Measurements from ENCODE around the gene ZFAND3. TPM values are rescaled to one million over a fixed set of nuclear protein-coding genes. Genes with fewer than 3 reads are reported as not detected.

Gene ZFAND3
- total RNA-seq, 1 experiment from 2014 or later = 22.2 TPM

DNA sequence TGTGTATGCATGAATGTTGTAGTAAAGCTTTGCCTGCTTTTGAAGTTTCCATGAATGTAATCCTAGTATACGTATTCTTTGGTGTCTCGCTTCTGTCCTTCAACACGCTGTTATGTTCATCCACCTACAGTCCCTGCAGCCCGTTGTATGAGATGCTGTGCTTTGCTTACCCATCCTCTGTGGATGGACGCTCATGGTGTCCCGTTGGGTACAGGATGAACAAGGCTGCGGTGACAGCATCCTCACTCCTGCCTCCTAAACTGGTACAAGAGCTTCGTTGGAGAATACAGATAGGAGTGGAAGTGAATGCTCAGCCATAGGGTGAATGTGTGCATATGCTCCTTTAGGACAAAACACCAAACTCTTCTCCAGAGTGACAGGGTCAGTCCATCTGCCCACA, 366.2 kb downstream of the ZFAND3 start:
- Histone ChIP-seq H3K79me2 (ENCODE audit: low read length) (no peaks in the 10 kb centered on the region), H4K20me1 (ENCODE audit: low read length) (no peaks in the 10 kb centered on the region), H3K36me3 (ENCODE audit: low read depth, low read length) (no peaks in the 10 kb centered on the region), H3K4me2 (ENCODE audit: low read length) (no peak overlapping the region), H3K9ac (ENCODE audit: low read length) (no peak overlapping the region), H3K9me3 (ENCODE audit: low read length) (no peaks in the 10 kb centered on the region), H2AFZ (ENCODE audit: low read length) (no peak overlapping the region), H3K27me3 (ENCODE audit: low read length) (no peaks in the 10 kb centered on the region), H3K4me1 (ENCODE audit: insufficient read depth, low read length) (no peaks in the 10 kb centered on the region), H3F3A (ENCODE audit: low read length, unreplicated experiment) (no peaks in the 10 kb centered on the region), H3K9me2 (replicated peaks; ENCODE audit: low read length) (no peaks in the 10 kb centered on the region), H3K27ac (ENCODE audit: low read length) (no peak overlapping the region), H3K4me3 (ENCODE audit: low read length) (no peak overlapping the region)
- BruUV-seq (replicated peaks) = no TSS peak
- ATAC-seq (no peak), DNase-seq (no peak)
- TF ChIP-seq, protein P1, sequence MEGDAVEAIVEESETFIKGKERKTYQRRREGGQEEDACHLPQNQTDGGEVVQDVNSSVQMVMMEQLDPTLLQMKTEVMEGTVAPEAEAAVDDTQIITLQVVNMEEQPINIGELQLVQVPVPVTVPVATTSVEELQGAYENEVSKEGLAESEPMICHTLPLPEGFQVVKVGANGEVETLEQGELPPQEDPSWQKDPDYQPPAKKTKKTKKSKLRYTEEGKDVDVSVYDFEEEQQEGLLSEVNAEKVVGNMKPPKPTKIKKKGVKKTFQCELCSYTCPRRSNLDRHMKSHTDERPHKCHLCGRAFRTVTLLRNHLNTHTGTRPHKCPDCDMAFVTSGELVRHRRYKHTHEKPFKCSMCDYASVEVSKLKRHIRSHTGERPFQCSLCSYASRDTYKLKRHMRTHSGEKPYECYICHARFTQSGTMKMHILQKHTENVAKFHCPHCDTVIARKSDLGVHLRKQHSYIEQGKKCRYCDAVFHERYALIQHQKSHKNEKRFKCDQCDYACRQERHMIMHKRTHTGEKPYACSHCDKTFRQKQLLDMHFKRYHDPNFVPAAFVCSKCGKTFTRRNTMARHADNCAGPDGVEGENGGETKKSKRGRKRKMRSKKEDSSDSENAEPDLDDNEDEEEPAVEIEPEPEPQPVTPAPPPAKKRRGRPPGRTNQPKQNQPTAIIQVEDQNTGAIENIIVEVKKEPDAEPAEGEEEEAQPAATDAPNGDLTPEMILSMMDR (conservative IDR thresholded peaks at IDR 0.05; ENCODE audit: low read depth, low read length) = no peak
- no peak for TF ChIP-seq EZH2 (IDR thresholded peaks at IDR 0.05; ENCODE audit: low read length, unreplicated experiment)
- TF ChIP-seq EZH2phosphoT487 (IDR thresholded peaks at IDR 0.05; ENCODE audit: borderline replicate concordance, low read length) = no peak
- CTCF ChIA-PET = no interaction called here
- intact Hi-C loops (cut with micrococcal nuclease) = no loop called here
- POLR2A ChIA-PET (ENCODE audit: unreplicated experiment) = no interaction called here

DNA sequence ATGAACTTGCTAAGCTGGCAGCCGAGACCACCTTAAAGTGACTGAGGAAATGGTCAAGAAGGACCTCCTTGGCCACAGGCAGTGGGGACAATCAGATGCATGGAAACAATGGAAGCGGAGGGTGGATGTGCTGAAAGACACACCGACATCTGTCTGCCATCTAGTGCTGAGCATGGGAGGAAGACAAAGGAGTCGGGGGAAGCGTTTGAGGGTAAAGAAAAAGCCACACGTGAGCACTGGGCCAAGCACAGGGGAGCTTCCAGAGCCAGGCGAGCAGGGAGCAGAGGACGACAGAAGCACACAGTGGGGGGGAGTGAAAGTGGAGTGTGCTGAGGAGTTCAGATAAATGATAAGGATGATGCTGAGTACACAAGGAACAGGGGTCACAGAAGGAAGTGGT, 367.8 kb downstream of the ZFAND3 start:
- Histone ChIP-seq H2AFZ (ENCODE audit: low read length) (no peak overlapping the region), H3K36me3 (ENCODE audit: low read depth, low read length) (no peaks in the 10 kb centered on the region), H3K4me3 (ENCODE audit: low read length) (no peak overlapping the region), H3K9me3 (ENCODE audit: low read length) (no peaks in the 10 kb centered on the region), H3K4me1 (ENCODE audit: insufficient read depth, low read length) (no peaks in the 10 kb centered on the region), H3K27ac (ENCODE audit: low read length) (no peak overlapping the region), H4K20me1 (ENCODE audit: low read length) (no peaks in the 10 kb centered on the region), H3K27me3 (ENCODE audit: low read length) (no peaks in the 10 kb centered on the region), H3K9me2 (replicated peaks; ENCODE audit: low read length) (no peaks in the 10 kb centered on the region), H3K79me2 (ENCODE audit: low read length) (no peaks in the 10 kb centered on the region), H3K4me2 (ENCODE audit: low read length) (no peak overlapping the region), H3K9ac (ENCODE audit: low read length) (no peak overlapping the region), H3F3A (ENCODE audit: low read length, unreplicated experiment) (no peaks in the 10 kb centered on the region)
- POLR2A ChIA-PET (ENCODE audit: unreplicated experiment) = no interaction called here
- no peak for TF ChIP-seq EZH2phosphoT487 (IDR thresholded peaks at IDR 0.05; ENCODE audit: borderline replicate concordance, low read length)
- TF ChIP-seq, protein P1 (conservative IDR thresholded peaks at IDR 0.05; ENCODE audit: low read depth, low read length) = no peak
- TF ChIP-seq EZH2 (IDR thresholded peaks at IDR 0.05; ENCODE audit: low read length, unreplicated experiment) = no peak
- intact Hi-C loops (cut with micrococcal nuclease) = no loop called here
- no peak for ATAC-seq
- CTCF ChIA-PET = no interaction called here
- DNase-seq = no peak
- no TSS peak for BruUV-seq (replicated peaks)

DNA sequence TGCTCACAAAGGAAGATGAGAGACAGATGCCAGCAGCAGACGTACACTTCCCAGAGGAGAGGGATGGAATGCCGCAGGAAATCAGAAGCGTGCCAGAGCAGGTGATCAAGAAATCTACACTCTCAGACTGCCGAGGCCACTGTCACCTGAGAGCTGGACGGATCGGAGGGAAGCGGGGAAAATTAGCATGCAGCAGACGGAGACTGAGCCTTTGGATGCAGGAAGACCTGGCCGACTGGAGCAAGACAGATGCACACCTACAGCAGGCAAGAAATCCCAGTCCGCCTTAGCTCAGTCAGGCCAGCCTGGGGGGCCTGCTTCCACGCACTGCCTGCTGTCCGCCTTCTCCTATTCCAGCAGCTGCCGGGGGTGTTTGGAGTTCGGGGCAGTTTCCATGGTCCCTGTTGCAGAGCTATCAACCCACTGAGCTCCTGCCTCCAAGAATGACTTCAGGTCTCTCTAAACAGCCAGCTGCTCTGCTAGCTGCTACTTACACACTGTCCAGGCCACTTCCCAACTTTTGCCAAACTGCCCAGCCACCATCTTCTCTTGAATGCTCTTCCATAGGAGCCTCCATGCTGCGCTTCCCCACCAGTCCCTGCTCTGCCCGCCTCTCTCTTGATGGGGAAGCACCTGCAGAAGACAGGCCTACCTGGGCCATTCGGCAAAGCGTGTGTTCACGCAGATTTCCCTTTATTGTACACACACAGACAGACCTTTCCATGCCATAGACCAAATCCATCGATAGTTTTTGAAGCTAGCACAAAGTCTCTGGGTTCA, 368.5 kb downstream of the ZFAND3 start:
- H4K20me1 ChIP-seq (ENCODE audit: low read length) = no peaks in the 10 kb centered on the region
- BruUV-seq (replicated peaks) = no TSS peak
- H3K4me1 ChIP-seq (ENCODE audit: insufficient read depth, low read length) = no peaks in the 10 kb centered on the region
- intact Hi-C loops (cut with micrococcal nuclease) = no loop called here
- no peak overlapping the region for H2AFZ ChIP-seq (ENCODE audit: low read length)
- no peaks in the 10 kb centered on the region for H3K79me2 ChIP-seq (ENCODE audit: low read length)
- ChIA-PET CTCF (no interaction called here), POLR2A (ENCODE audit: unreplicated experiment) (no interaction called here)
- H3K9me2 ChIP-seq (replicated peaks; ENCODE audit: low read length) = no peaks in the 10 kb centered on the region
- H3K9ac ChIP-seq (ENCODE audit: low read length) = no peak overlapping the region
- H3K27ac ChIP-seq (ENCODE audit: low read length) = no peak overlapping the region
- H3K4me2 ChIP-seq (ENCODE audit: low read length) = no peak overlapping the region
- DNase-seq (no peak), ATAC-seq (no peak)
- H3F3A ChIP-seq (ENCODE audit: low read length, unreplicated experiment) = no peaks in the 10 kb centered on the region
- no peaks in the 10 kb centered on the region for H3K36me3 ChIP-seq (ENCODE audit: low read depth, low read length)
- H3K27me3 ChIP-seq (ENCODE audit: low read length) = no peaks in the 10 kb centered on the region
- no peak for TF ChIP-seq EZH2 (IDR thresholded peaks at IDR 0.05; ENCODE audit: low read length, unreplicated experiment)
- TF ChIP-seq, protein P1 (conservative IDR thresholded peaks at IDR 0.05; ENCODE audit: low read depth, low read length) = no peak
- no peak overlapping the region for H3K4me3 ChIP-seq (ENCODE audit: low read length)
- H3K9me3 ChIP-seq (ENCODE audit: low read length) = no peaks in the 10 kb centered on the region

All from PC-3 (cell line).